Left forelimb (tissue), 1 donor: ENCODE results near the gene SLC38A8.

Source experiments
- DNase-seq: peaks from one replicate; pipeline ENCODE4 v3.0.0-alpha.2; 2018; ENCODE audit warnings: low spot score

The SLC38A8 gene

DNA sequence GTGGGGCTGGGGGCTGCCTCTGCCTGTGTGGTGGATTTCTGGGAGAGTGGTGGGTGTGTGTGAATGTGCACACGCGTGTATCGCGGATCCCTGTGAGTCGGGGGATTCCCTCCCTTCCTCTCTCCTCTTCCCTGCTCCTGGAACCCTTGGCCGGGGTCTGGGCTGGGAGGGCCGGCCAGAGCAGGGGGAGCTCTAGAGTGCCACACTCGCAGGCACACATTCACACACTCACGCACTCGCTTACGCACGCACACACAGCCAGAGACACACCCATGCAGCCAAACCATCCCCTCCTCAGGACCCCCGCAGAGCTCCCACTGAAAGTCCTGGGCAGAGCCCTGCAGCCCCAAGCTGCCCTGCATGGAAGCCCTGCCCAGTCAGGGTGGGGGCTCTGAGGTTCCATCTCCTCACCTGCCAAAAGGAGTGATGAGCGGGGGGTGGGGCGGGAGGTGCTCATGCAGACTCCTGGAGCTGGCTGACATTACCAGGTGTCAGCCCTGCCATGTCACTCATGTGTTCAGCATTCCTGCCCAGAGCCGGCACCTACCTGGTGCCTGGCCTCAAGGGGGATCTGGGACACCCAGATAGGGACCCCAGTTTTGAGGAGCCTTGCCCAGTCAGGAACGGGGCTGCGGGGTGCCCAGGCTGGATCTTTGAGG is 72.7 kb downstream of the SLC38A8 start:
- no peak for DNase-seq

GRCh38 chr16:83968891-83969649 is 73.5 kb downstream of the SLC38A8 start:
- DNase-seq, result no peak

DNA sequence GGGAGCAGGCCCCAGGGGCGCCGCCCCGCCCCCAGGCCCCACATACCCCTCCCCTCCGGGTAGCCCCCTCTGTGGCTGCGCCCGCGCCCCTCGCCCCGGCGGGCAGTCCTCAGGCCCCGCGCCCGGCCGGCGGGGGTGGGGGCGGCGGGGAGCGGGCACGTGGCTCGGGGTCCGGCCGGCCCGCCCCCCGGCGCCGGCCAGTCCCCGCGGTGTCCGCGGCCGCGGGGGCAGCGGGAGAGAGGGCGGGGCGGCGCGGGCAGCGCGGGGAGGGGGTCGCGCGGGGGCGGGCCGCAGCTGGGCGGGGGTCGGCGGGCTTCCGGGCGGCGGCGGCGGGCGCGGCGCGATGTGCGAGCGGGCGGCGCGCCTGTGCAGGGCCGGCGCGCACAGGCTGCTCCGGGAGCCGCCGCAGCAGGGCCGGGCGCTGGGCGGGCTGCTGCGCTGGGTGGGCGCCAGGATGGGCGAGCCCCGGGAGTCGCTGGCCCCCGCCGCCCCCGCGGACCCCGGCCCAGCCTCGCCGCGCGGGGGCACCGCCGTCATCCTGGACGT is 74.2 kb downstream of the SLC38A8 start:
- DNase-seq, result no peak

DNA sequence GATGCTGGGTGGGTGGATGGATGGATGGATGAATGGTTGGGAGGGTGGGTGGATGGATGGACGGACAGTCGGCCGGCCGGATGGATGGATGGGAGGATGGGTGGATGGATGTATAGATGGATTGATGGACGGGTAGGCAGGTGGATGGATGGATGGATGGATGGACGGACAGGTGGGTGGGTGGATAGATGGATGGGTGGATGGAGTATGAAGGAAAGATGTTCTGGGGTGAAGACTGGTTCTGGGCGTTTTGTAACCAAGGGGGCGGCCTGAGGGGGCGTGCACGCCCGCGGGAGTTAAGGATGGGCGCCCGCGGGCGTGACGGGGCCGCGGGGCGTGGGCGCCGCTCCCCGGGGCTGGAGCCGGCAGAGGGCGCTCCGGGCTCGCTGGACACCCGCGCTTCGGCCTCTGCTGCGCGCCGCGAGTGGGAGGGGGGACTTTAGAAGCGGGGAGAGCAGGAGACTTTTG is 74.7 kb downstream of the SLC38A8 start, which contains the start of gene NECAB2:
TSS of gene NECAB2 (plus strand) at position 407 of the 468 bp plus-strand sequence. CDS start 405 bp downstream, outside the sequence.
- no peak for DNase-seq

DNA sequence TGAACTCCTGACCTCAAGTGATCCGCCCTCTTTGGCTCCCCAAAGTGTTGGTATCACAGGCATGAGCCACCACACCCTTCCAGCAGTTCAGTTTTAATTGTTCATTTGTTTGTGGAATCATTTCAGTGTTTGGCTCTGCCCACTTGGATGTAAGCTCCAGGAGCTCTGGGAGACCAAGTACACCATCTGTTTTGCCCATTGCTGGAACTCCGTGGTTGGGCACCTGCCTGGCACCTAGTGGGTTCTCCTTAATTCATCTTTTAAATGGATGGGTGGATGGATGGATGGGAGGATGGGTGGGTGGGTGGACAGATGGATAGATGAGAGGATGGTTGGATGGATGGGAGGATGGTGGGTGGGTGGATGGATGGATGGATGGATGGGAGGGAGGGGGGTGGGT is 75.5 kb downstream of the SLC38A8 start:
- no peak for DNase-seq

DNA sequence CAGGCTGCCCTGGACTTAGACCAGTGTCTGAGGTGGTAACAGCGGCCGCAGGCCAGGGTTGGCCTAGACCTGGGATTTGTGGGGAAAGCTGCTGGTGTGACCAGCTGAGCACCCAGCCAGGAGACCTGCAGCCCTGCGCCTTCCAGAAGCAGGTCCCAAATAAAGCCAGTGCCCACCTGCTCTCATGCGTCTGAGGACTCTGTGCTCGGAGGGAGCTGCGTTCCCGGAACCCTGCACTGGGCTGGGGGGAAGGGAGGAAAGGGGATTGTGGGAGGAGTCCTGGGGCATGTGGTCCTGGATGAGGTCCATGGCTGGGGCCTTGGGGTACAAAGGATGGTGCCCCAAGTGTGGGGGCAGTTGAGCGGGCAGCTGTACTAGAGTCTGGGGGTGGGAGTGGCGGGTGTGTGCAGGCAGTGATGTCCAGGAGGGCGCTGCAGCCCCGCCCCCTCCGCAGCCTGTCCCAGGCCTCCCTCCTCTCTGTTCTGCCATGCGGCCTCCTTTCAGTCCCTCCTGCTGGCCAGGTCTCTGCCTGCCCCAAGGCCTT is 76.4 kb downstream of the SLC38A8 start:
- DNase-seq, result no peak

DNA sequence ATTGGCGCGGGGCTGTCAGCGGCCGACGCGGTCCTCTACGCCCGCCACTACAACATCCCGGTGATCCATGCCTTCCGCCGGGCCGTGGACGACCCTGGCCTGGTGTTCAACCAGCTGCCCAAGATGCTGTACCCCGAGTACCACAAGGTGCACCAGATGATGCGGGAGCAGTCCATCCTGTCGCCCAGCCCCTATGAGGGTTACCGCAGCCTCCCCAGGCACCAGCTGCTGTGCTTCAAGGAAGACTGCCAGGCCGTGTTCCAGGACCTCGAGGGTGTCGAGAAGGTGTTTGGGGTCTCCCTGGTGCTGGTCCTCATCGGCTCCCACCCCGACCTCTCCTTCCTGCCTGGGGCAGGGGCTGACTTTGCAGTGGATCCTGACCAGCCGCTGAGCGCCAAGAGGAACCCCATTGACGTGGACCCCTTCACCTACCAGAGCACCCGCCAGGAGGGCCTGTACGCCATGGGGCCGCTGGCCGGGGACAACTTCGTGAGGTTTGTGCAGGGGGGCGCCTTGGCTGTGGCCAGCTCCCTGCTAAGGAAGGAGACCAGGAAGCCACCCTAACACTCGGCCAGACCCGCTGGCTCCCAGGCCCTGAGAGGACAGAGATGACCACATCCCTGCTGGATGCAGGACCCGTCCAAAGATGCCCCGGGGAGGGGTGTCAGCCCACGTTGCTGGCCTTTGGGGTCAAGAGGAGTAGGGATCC is 77.0 kb downstream of the SLC38A8 start:
- no peak for DNase-seq

DNA sequence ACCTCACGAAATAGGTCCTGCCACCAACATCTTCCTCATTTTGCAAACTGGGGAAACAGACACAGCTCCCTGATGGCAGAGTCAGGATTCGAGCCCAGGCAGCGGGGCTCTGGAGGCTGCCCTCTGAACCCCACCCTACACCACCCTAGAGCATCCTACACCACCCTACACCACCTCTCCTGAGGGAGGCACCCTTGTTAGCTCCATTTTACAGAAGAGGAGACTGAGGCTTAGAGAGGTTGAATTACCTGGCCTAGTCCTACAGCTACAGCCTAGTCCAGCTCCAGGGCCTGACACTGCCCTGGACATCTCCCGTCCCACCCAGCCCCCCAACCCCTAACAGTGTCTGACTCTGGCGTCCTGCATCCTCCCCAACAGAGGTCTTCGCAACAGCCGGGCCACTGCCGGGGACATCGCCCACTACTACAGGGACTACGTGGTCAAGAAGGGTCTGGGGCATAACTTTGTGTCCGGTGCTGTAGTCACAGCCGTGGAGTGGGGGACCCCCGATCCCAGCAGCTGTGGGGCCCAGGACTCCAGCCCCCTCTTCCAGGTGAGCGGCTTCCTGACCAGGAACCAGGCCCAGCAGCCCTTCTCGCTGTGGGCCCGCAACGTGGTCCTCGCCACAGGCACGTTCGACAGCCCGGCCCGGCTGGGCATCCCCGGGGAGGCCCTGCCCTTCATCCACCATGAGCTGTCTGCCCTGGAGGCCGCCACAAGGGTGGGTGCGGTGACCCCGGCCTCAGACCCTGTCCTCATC is 77.7 kb downstream of the SLC38A8 start:
- no peak for DNase-seq

DNA sequence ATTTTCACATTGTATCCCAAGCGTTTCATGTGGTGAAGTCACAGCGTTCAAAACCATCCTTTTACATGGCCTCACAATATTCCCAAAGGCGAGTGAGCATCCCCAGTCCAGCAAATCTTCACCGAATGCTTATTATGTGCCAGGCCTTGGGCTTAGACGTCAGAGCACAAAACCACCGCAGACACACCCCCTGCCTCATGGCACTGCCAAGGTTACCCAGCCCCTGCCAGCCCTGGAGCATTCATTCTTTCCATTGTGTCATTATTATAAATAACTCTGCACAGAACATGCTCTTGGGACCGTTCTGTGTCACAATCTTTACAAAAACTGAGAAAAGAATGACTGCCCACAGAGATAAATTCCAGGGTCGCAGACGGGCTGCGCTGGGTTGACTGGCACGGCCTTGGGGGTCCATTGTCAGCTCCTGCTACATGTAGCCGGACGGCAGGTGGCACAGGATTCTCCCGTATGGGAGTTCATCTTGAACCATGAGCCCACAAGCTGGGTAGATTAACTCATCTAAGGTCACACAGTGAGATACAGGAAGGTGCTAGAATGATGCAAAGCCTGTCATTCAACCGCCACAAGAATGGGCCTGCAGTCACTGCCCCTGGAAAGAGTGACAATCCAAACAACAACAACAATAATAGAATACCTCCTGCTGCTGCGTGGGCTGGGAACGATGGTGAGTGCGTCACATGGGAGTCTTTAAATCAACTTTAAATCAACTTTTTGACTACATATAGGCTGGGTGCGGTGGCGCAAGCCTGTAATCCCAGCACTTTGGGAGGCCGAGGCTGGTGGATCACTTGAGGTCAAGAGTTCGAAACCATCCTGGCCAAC is 79.1 kb downstream of the SLC38A8 start:
- no peak for DNase-seq

- DNase-seq, result no peak
Observed at GRCh38 chr16:83961591-83961990, 81.0 kb downstream of the SLC38A8 start.

DNA sequence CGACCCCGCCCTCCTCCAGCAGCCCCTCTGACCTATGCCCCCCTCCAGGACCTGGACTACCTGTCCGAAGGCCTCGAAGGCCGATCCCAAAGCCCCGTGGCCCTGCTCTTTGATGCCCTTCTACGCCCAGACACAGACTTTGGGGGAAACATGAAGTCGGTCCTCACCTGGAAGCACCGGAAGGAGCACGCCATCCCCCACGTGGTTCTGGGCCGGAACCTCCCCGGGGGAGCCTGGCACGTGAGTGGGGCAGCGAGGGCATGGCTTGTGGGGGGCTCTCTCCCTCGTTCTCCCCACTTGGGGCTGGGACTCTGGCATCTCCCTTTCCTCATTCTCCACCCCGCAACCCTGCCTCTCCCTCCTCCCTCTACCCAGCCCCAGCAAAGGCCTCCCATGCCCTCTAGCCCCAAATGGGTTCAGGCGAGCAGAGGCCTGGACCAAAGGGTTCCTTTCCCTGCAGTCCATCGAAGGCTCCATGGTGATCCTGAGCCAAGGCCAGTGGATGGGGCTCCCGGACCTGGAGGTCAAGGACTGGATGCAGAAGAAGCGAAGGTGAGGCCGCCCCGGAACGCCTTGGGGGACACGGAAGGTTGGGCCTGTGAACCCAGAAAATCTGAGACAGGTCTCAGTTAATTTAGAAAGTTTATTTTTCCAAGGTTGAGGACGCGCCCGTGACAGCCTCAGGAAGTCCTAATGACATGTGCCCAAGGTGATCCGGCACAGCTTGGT is 81.9 kb downstream of the SLC38A8 start:
- DNase-seq, result no peak
